DND-41 (cell line): ENCODE data around the gene TTLL12.
A peak's percentile ranks its signal among the peaks of the same experiment; 100 is the strongest.

Experiments
- ATAC-seq: fragments of 200-7000 bp; cut with Tn5 transposase; 3 replicates; pipeline ENCODE4 v1.9.1; 2021; ENCODE audit warnings: low read depth; ENCODE audit not compliant: insufficient read depth
- DNase-seq: peaks from one replicate; pipeline ENCODE4 v3.0.0-alpha.2; 2020
- H2AFZ ChIP-seq: 2 replicates; pipeline ENCODE4 v1.6.0; 2012; ENCODE audit warnings: low read depth, low read length
- H3K27ac ChIP-seq: 2 replicates; pipeline ENCODE4 v1.5.1; 2012; ENCODE audit warnings: low read length, inconsistent platforms
- H3K27me3 ChIP-seq: fragments of 200-600 bp; sonication (generic); 2 replicates; pipeline ENCODE4 v1.6.0; 2012; ENCODE audit warnings: low read length, mild to moderate bottlenecking, inconsistent platforms; ENCODE audit not compliant: insufficient read depth, poor library complexity
- H3K36me3 ChIP-seq: 2 replicates; pipeline ENCODE4 v1.5.1; 2012; ENCODE audit warnings: low read length, inconsistent platforms; ENCODE audit not compliant: insufficient read depth
- H3K4me1 ChIP-seq: 2 replicates; pipeline ENCODE4 v1.5.1; 2012; ENCODE audit warnings: mild to moderate bottlenecking, low read length; ENCODE audit not compliant: insufficient read depth
- H3K4me2 ChIP-seq: 2 replicates; pipeline ENCODE4 v1.6.0; 2012; ENCODE audit warnings: mild to moderate bottlenecking, moderate library complexity, low read length, inconsistent platforms; ENCODE audit not compliant: insufficient read depth
- H3K4me3 ChIP-seq, 2 experiments: fragments of 200-600 bp in 1 of 2; shearing (Covaris generic) in 1 of 2; 2 replicates each; pipeline ENCODE4 v1.5.1; 2012 to 2016; ENCODE audit warnings: inconsistent platforms in 2 of 2, low read length in 2 of 2, mild to moderate bottlenecking in 2 of 2, low read depth in 1 of 2, moderate library complexity in 1 of 2
- H3K79me2 ChIP-seq: 2 replicates; pipeline ENCODE4 v1.6.0; 2012; ENCODE audit warnings: low read length, inconsistent platforms; ENCODE audit not compliant: insufficient read depth
- H3K9ac ChIP-seq: 2 replicates; pipeline ENCODE4 v1.6.0; 2012; ENCODE audit warnings: low read depth, mild to moderate bottlenecking, inconsistent platforms, low read length, moderate library complexity
- H3K9me3 ChIP-seq: 2 replicates; pipeline ENCODE4 v1.5.1; 2012; ENCODE audit warnings: low read length, moderate library complexity, mild to moderate bottlenecking, inconsistent platforms; ENCODE audit not compliant: insufficient read depth, severe bottlenecking
- H4K20me1 ChIP-seq: 2 replicates; pipeline ENCODE4 v1.6.0; 2012; ENCODE audit warnings: low read length; ENCODE audit not compliant: insufficient read depth
- EZH2 ChIP-seq: IDR thresholded peaks from 3 replicates; pipeline ENCODE4 v1.6.1; 2012; ENCODE audit warnings: borderline replicate concordance, low read depth, mild to moderate bottlenecking, moderate library complexity, low read length, inconsistent platforms; ENCODE audit not compliant: severe bottlenecking
- TF ChIP-seq, protein P1 (sequence below): IDR thresholded peaks from 2 replicates; pipeline ENCODE4 v1.5.1; 2012; ENCODE audit warnings: borderline replicate concordance, low read length, moderate library complexity, mild to moderate bottlenecking; ENCODE audit not compliant: poor library complexity, severe bottlenecking; ENCODE audit errors: extremely low read depth

Gene TTLL12

DNA sequence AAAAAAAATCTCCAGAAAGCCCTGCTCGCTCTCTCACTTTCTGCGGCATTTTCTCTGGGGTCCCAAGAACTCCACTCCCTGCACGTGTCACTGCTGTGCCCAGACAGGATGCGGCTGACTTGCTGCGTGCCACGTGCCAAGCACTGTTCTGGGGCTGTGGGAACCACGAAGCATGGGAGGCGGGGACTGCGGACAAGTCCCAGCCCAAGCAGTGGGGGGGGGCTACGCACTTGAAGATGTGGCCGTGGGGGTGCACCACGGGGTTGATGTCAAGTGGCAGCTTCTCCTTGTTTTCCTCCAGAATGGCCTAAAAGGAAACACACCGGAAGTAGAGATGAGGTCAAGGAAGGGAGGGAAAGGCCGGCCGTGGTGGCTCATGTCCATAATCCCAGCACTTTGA, 10.8 kb downstream of the TTLL12 start:
- H3K4me2 ChIP-seq = no peak overlapping the region
- ATAC-seq (peak; percentile 39; the same call in 1 of the 3 replicates), DNase-seq (peak; percentile 34)
- H4K20me1 ChIP-seq = peaks cover 16% of the 10 kb centered on the region
- H3K4me3 ChIP-seq = no peak overlapping the region
- H3K9ac ChIP-seq = no peak overlapping the region
- H3K79me2 ChIP-seq = peaks cover 2% of the 10 kb centered on the region; the same call in 1 of the 2 replicates
- H2AFZ ChIP-seq = no peak overlapping the region
- no peaks in the 10 kb centered on the region for H3K9me3 ChIP-seq
- no peaks in the 10 kb centered on the region for H3K27me3 ChIP-seq
- H3K4me1 ChIP-seq = no peaks in the 10 kb centered on the region
- TF ChIP-seq EZH2 = no peak
- TF ChIP-seq, protein P1, sequence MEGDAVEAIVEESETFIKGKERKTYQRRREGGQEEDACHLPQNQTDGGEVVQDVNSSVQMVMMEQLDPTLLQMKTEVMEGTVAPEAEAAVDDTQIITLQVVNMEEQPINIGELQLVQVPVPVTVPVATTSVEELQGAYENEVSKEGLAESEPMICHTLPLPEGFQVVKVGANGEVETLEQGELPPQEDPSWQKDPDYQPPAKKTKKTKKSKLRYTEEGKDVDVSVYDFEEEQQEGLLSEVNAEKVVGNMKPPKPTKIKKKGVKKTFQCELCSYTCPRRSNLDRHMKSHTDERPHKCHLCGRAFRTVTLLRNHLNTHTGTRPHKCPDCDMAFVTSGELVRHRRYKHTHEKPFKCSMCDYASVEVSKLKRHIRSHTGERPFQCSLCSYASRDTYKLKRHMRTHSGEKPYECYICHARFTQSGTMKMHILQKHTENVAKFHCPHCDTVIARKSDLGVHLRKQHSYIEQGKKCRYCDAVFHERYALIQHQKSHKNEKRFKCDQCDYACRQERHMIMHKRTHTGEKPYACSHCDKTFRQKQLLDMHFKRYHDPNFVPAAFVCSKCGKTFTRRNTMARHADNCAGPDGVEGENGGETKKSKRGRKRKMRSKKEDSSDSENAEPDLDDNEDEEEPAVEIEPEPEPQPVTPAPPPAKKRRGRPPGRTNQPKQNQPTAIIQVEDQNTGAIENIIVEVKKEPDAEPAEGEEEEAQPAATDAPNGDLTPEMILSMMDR = no peak
- no peak overlapping the region for H3K27ac ChIP-seq
- H3K36me3 ChIP-seq = peaks cover 85% of the 10 kb centered on the region

DNA sequence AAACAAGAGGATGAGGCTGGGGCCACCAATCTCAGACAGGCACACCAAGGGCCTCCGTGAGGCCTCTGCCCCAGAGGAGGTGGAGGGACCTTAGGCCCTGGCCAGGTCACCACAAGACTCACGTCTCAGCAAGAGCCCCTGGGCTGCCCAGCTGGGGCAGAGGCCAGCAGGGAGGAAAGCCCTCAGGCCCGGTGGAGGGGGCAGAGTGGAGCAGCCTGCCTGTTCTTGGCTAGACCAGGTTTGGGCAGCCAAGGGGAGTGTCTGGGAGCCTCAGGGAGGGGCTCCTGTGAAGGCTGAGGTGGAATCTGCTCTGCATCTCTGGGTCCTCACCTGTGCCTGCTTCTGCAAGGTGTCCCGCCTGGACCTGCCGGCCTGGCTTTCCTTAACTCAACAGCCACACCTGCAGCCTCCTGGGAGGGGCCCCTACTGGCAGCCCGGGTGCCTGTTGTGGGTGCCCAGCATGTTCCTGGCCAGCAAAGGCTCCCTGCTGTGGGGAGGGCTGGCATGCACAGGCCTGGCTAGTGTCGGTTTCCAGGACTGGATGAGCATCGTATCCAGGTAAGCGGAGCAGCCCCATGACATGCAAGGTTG, 11.9 kb downstream of the TTLL12 start:
- DNase-seq (no peak), ATAC-seq (no peak)
- H3K9ac ChIP-seq = no peak overlapping the region
- no peak overlapping the region for H3K4me3 ChIP-seq
- H3K36me3 ChIP-seq = peaks cover 85% of the 10 kb centered on the region
- H3K27me3 ChIP-seq = no peaks in the 10 kb centered on the region
- no peaks in the 10 kb centered on the region for H3K4me1 ChIP-seq
- no peak for TF ChIP-seq EZH2
- TF ChIP-seq, protein P1 = no peak
- H3K4me2 ChIP-seq = no peak overlapping the region
- H4K20me1 ChIP-seq = peaks cover 10% of the 10 kb centered on the region
- H3K27ac ChIP-seq = no peak overlapping the region
- no peak overlapping the region for H2AFZ ChIP-seq
- no peaks in the 10 kb centered on the region for H3K9me3 ChIP-seq
- H3K79me2 ChIP-seq = no peaks in the 10 kb centered on the region

DNA sequence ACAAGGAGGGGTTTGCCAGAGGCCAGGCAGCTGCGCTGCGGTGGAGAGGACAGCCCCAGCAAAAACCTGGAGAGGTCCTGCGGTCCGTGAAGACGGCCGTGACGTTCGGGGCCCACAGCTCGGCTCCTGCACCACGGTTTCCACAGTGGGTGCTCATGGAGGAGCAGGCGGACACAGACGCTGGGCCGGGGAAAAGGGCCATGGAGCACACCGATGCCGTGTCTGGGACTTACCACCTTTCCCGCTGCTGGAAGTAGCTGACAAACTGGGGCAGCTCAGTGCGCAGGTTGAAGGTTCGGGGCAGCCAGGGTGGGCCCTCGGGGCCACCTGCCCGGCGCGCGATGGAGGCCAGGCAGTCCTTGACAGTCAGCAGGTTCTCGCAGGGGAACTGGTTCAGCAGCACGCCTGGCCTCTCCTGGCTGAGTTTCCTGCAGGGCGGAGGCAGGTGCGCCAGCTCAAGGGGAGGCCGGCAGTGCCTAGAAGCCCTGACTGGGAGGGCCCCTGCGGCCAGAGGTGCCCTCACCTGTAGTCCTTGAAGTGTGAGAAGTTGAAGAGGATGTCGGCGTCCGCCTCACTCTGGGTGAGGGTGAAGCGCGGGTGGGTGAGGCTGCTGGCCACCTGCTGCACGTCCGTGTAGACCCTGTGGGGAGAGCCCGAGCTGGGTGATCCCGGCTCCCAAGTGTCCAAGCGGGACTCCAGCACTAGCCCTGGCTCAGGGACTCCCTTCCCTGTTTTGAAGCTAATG, 12.8 kb downstream of the TTLL12 start:
- ATAC-seq (no peak), DNase-seq (no peak)
- TF ChIP-seq EZH2 = no peak
- TF ChIP-seq, protein P1 = no peak
- H3K9me3 ChIP-seq = no peaks in the 10 kb centered on the region
- H3K27ac ChIP-seq = no peak overlapping the region
- no peak overlapping the region for H3K9ac ChIP-seq
- H3K4me3 ChIP-seq = no peak overlapping the region
- peaks cover 83% of the 10 kb centered on the region for H3K36me3 ChIP-seq
- no peaks in the 10 kb centered on the region for H3K4me1 ChIP-seq
- no peaks in the 10 kb centered on the region for H3K79me2 ChIP-seq
- H3K4me2 ChIP-seq = no peak overlapping the region
- peaks cover 10% of the 10 kb centered on the region for H4K20me1 ChIP-seq
- no peaks in the 10 kb centered on the region for H3K27me3 ChIP-seq
- H2AFZ ChIP-seq = no peak overlapping the region
